HCT116 (cell line): Measurements from ENCODE around the gene RACK1. TPM values are rescaled to one million over a fixed set of nuclear protein-coding genes. Genes with fewer than 3 reads are reported as not detected.

ENCODE experiments used
- ATAC-seq: fragments of 200-7000 bp; cut with Tn5 transposase; 2 replicates; pipeline ENCODE4 v1.9.1; 2020; ENCODE audit warnings: mild to moderate bottlenecking, moderate library complexity
- BruUV-seq: library from RNA; stranded (reverse); fragments of 400-500 nt; replicated peaks from 2 replicates; lab custom pipeline; 2021; lab: Mats Ljungman, UMichigan
- CTCF ChIA-PET: fragments of 300-600 bp; sonication (Branson Sonifier 250); formaldehyde crosslinking; loops from one replicate; lab custom pipeline; 2021; ENCODE audit warnings: antibody characterized with exemption; lab: Charles Lee
- POLR2A ChIA-PET: fragments of 300-600, 350-600 bp; sonication (Branson Sonifier 250); formaldehyde crosslinking; loops from one replicate; lab custom pipeline; 2021; ENCODE audit warnings: antibody characterized with exemption; lab: Charles Lee
- RAD21 ChIA-PET, 2 experiments: fragments of 300-600 bp; sonication (Branson Sonifier 250); formaldehyde crosslinking; loops; one replicate each; lab custom pipeline; 2023; ENCODE audit warnings: low total read pairs in 2 of 2; ENCODE audit not compliant: uncharacterized antibody in 2 of 2, unreplicated experiment in 2 of 2, low non-redundant PET in 1 of 2; lab: Charles Lee
- DNase-seq: peaks from one replicate; pipeline ENCODE4 v3.0.0-alpha.2; 2010; ENCODE audit warnings: low read depth, low spot score
- H2AFZ ChIP-seq: fragments of 200-600 bp; shearing (Covaris generic), sonication (generic); 2 replicates; pipeline ENCODE4 v1.6.1; 2017; ENCODE audit warnings: low read depth, mixed run types, mixed read lengths, antibody characterized with exemption, low read length; ENCODE audit not compliant: poor library complexity, severe bottlenecking
- H3K27ac ChIP-seq: 2 replicates; pipeline ENCODE4 v1.5.1; 2012; ENCODE audit warnings: low read depth, low read length
- H3K27me3 ChIP-seq: fragments of 200-600 bp; sonication (generic); 2 replicates; pipeline ENCODE4 v1.6.1; 2016; ENCODE audit warnings: mixed run types, low read length, mixed read lengths; ENCODE audit not compliant: insufficient read depth
- H3K36me3 ChIP-seq, 2 experiments: fragments of 200-500 bp in 1 of 2; fragments of 200-600 bp in 1 of 2; sonication (Bioruptor generic) in 1 of 2; sonication (generic) in 1 of 2; 2 replicates each; pipeline versions ENCODE4 v1.5.1 to v1.6.1; 2014 to 2016; ENCODE audit warnings: low read length in 2 of 2, inconsistent platforms in 1 of 2, mixed read lengths in 1 of 2, mixed run types in 1 of 2; ENCODE audit not compliant: insufficient read depth in 2 of 2, control insufficient read depth in 1 of 2
- H3K4me1 ChIP-seq, 2 experiments: fragments of 200-600 bp in 1 of 2; sonication (generic) in 1 of 2; 2 replicates each; pipeline versions ENCODE4 v1.5.1 to v1.6.1; 2012 to 2017; ENCODE audit warnings: low read length in 2 of 2, inconsistent platforms in 1 of 2, mild to moderate bottlenecking in 1 of 2, mixed read lengths in 1 of 2, mixed run types in 1 of 2, moderate library complexity in 1 of 2; ENCODE audit not compliant: insufficient read depth in 2 of 2, control insufficient read depth in 1 of 2
- H3K4me2 ChIP-seq: fragments of 200-600 bp; sonication (generic); 2 replicates; pipeline ENCODE4 v1.6.1; 2017; ENCODE audit warnings: mixed run types, low read length, mixed read lengths
- H3K4me3 ChIP-seq, 2 experiments: fragments of 200-600 bp in 1 of 2; sonication (generic) in 1 of 2; replicated peaks in 1 of 2; 2 replicates each; pipeline ENCODE4 v1.5.1; 2011 to 2016; ENCODE audit warnings: low read length in 2 of 2, control low read depth in 1 of 2, low read depth in 1 of 2, mild to moderate bottlenecking in 1 of 2, mixed read lengths in 1 of 2, mixed run types in 1 of 2
- H3K79me2 ChIP-seq: fragments of 200-600 bp; sonication (generic); 2 replicates; pipeline ENCODE4 v1.6.1; 2017; ENCODE audit warnings: mild to moderate bottlenecking, mixed run types, low read length, moderate library complexity, mixed read lengths; ENCODE audit not compliant: insufficient read depth
- H3K9ac ChIP-seq: fragments of 200-600 bp; sonication (generic); 2 replicates; pipeline ENCODE4 v1.6.1; 2016; ENCODE audit warnings: low read length, mixed read lengths
- H3K9me2 ChIP-seq: fragments of 200-600 bp; sonication (generic), shearing (Covaris generic); 2 replicates; pipeline ENCODE4 v1.6.1; 2017; ENCODE audit warnings: mixed run types, mild to moderate bottlenecking, moderate library complexity; ENCODE audit not compliant: insufficient read depth
- H3K9me3 ChIP-seq, 2 experiments: fragments of 200-500 bp in 1 of 2; fragments of 200-600 bp in 1 of 2; sonication (Bioruptor generic) in 1 of 2; sonication (generic) in 1 of 2; 2 replicates each; pipeline ENCODE4 v1.6.1; 2014 to 2017; ENCODE audit warnings: low read length in 2 of 2, mixed read lengths in 2 of 2, inconsistent platforms in 1 of 2, low read depth in 1 of 2, mild to moderate bottlenecking in 1 of 2, mixed run types in 1 of 2, moderate library complexity in 1 of 2; ENCODE audit not compliant: control insufficient read depth in 1 of 2, insufficient read depth in 1 of 2
- H4K20me1 ChIP-seq: fragments of 200-600 bp; sonication (generic), shearing (Covaris generic); 2 replicates; pipeline ENCODE4 v1.6.1; 2017; ENCODE audit warnings: mixed run types, mild to moderate bottlenecking, moderate library complexity; ENCODE audit not compliant: insufficient read depth
- CBX3 ChIP-seq: IDR thresholded peaks from 2 replicates; pipeline ENCODE4 v1.6.1; 2012; ENCODE audit warnings: low read depth
- CEBPB ChIP-seq: IDR thresholded peaks from 2 replicates; pipeline ENCODE4 v1.6.1; 2012; ENCODE audit warnings: low read depth
- EGR1 ChIP-seq: IDR thresholded peaks from 2 replicates; pipeline ENCODE4 v1.6.1; 2012; ENCODE audit warnings: low read depth
- ELF1 ChIP-seq: IDR thresholded peaks from 2 replicates; pipeline ENCODE4 v1.6.1; 2012; ENCODE audit warnings: low read depth, borderline replicate concordance
- EZH2 ChIP-seq: fragments of 200-600 bp; sonication (generic); IDR thresholded peaks from 2 replicates; pipeline ENCODE4 v1.6.1; 2017; ENCODE audit warnings: antibody characterized with exemption, mixed run types
- FOSL1 ChIP-seq: IDR thresholded peaks from 2 replicates; pipeline ENCODE4 v1.6.1; 2012; ENCODE audit warnings: low read depth
- JUND ChIP-seq: IDR thresholded peaks from 2 replicates; pipeline ENCODE4 v1.6.1; 2012
- POLR2A ChIP-seq: IDR thresholded peaks from 2 replicates; pipeline ENCODE4 v1.7.0; 2011; ENCODE audit warnings: borderline replicate concordance; ENCODE audit not compliant: insufficient read depth, insufficient read length; ENCODE audit errors: extremely low read depth
- POLR2AphosphoS5 ChIP-seq: IDR thresholded peaks from 2 replicates; pipeline ENCODE4 v1.6.1; 2011; ENCODE audit warnings: mild to moderate bottlenecking, low read depth, low read length, moderate library complexity
- RAD21 ChIP-seq: IDR thresholded peaks from 2 replicates; pipeline ENCODE4 v1.6.1; 2012; ENCODE audit warnings: low read depth, mild to moderate bottlenecking
- SIN3A ChIP-seq: IDR thresholded peaks from 2 replicates; pipeline ENCODE4 v1.6.1; 2012; ENCODE audit warnings: low read depth
- SP1 ChIP-seq: IDR thresholded peaks from 2 replicates; pipeline ENCODE4 v1.6.1; 2012; ENCODE audit warnings: low read depth
- SRF ChIP-seq: IDR thresholded peaks from 2 replicates; pipeline ENCODE4 v1.6.1; 2012; ENCODE audit warnings: low read depth
- TCF7L2 ChIP-seq: IDR thresholded peaks from 2 replicates; pipeline ENCODE4 v1.7.0; 2011; ENCODE audit warnings: borderline replicate concordance, inconsistent platforms; ENCODE audit not compliant: insufficient read depth, insufficient read length; ENCODE audit errors: extremely low read depth
- ZFX ChIP-seq: fragments of 450-650 bp; IDR thresholded peaks from 2 replicates; pipeline ENCODE4 v1.6.1; 2017
- intact Hi-C: fragments of 100-400 bp; cut with micrococcal nuclease; formaldehyde crosslinking; loops from 2 replicates; pipeline ENCODE4 v1.10.0; 2022
- total RNA-seq: library from RNA; stranded (reverse); gene quantifications from one replicate; pipeline ENCODE4 v1.2.1, GENCODE V29; 2021; ENCODE audit not compliant: unreplicated experiment
- TF ChIP-seq, protein P1 (sequence below), 3 experiments: fragments of 200-600 bp in 1 of 3; sonication (generic) in 1 of 3; IDR thresholded peaks in 2 of 3; conservative IDR thresholded peaks in 1 of 3; 2 replicates each; pipeline ENCODE4 v1.5.1; 2012 to 2017; ENCODE audit warnings: low read depth in 2 of 3, low read length in 2 of 3, antibody characterized with exemption in 1 of 3, borderline replicate concordance in 1 of 3, control low read depth in 1 of 3, mild to moderate bottlenecking in 1 of 3, mixed read lengths in 1 of 3, mixed run types in 1 of 3, moderate library complexity in 1 of 3; ENCODE audit not compliant: insufficient read depth in 1 of 3
- TF ChIP-seq, protein P2 (sequence below): IDR thresholded peaks from 2 replicates; pipeline ENCODE4 v1.6.1; 2012
- TF ChIP-seq, protein P3 (sequence below): IDR thresholded peaks from 2 replicates; pipeline ENCODE4 v1.6.1; 2012

Gene RACK1
- total RNA-seq, 1 experiment from 2014 or later: 2,432 TPM

DNA sequence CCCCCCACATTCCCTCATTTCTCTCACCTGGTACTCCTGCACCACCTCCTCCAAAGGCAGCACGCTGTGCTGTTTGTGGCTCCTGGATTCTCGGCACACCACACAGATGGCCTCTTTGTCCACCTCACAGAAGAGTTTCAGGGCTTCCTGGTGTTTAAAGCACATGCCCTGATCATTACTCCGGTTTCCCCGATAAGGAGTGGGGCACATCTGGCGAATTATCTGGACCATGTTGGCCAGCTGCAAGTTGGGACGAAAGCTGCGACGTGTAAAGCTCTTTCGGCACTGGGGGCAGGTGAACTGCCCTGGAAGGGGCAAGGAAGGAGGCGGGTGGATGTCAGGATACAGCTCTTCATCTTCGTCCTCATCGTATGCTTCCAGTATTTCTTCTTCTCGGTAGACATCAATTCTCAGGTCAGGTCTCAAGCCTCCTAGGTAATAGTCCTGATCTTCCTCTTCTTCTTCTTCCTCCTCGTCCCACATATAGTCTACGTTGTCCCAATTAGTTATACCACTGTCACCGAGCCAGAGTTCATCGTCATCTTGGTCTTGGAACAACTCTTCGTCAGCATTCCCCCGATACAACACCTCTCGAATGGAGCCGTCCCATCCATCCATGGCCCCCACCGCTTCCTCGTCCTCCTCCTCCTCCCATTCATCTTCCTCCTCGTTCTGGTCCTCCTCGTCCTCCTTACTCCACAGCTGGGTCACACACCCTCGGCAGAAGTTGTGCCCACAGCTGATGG, 16.4 kb upstream of the RACK1 start (continued):
- no peak for TF ChIP-seq POLR2AphosphoS5
- TF ChIP-seq FOSL1: no peak
- TF ChIP-seq, protein P1, sequence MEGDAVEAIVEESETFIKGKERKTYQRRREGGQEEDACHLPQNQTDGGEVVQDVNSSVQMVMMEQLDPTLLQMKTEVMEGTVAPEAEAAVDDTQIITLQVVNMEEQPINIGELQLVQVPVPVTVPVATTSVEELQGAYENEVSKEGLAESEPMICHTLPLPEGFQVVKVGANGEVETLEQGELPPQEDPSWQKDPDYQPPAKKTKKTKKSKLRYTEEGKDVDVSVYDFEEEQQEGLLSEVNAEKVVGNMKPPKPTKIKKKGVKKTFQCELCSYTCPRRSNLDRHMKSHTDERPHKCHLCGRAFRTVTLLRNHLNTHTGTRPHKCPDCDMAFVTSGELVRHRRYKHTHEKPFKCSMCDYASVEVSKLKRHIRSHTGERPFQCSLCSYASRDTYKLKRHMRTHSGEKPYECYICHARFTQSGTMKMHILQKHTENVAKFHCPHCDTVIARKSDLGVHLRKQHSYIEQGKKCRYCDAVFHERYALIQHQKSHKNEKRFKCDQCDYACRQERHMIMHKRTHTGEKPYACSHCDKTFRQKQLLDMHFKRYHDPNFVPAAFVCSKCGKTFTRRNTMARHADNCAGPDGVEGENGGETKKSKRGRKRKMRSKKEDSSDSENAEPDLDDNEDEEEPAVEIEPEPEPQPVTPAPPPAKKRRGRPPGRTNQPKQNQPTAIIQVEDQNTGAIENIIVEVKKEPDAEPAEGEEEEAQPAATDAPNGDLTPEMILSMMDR (IDR thresholded peaks at IDR 0.05 in 2 of 3, conservative IDR thresholded peaks at IDR 0.05 in 1 of 3; ENCODE audit: borderline replicate concordance in 1 of 3, insufficient read depth in 1 of 3, low read depth in 2 of 3, low read length in 2 of 3): no peak

DNA sequence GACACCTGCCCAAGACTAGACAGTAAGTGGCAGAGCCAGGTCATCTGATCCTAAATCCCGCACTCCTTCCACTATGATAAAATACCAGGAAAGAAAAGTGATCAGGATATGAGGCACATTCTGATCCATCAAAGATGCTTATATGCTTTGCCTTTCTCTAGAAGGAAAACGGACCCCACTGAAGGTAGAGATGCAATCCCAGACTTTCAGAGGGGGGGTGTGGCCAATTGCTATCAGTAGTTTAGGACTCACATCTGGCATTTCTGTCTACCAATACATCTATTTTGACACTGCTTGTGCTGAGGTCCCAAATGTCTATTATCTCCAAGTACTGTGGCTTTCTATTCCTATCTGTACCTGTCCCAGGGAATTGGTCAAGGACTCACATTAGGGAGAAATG, 15.6 kb upstream of the RACK1 start:
- DNase-seq (no peak), ATAC-seq (no peak)
- Histone ChIP-seq H2AFZ (no peak overlapping the region), H3K9ac (no peak overlapping the region), H3K27me3 (no peaks in the 10 kb centered on the region), H3K27ac (no peak overlapping the region), H3K36me3 (peaks cover 13 to 19% of the 10 kb centered on the region in 2 experiments), H3K4me1 (peaks cover 12 to 21% of the 10 kb centered on the region in 2 experiments; a peak in 3 of 4 replicates), H3K9me2 (no peaks in the 10 kb centered on the region)
- ChIA-PET CTCF (no interaction called here), POLR2A (no interaction called here)
- no TSS peak for BruUV-seq
- TF ChIP-seq, protein P1 (IDR thresholded peaks at IDR 0.05 in 2 of 3, conservative IDR thresholded peaks at IDR 0.05 in 1 of 3; ENCODE audit: borderline replicate concordance in 1 of 3, insufficient read depth in 1 of 3, low read depth in 2 of 3, low read length in 2 of 3): no peak
- no peak for TF ChIP-seq SP1
- TF ChIP-seq EGR1: no peak
- no peak for TF ChIP-seq RAD21
- no peak for TF ChIP-seq EZH2
- TF ChIP-seq SRF: no peak
- no peak for TF ChIP-seq SIN3A
- no peak for TF ChIP-seq POLR2A
- TF ChIP-seq, protein P2, sequence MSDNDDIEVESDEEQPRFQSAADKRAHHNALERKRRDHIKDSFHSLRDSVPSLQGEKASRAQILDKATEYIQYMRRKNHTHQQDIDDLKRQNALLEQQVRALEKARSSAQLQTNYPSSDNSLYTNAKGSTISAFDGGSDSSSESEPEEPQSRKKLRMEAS: no peak
- TF ChIP-seq ELF1: no peak
- TF ChIP-seq TCF7L2: no peak
- TF ChIP-seq, protein P3, sequence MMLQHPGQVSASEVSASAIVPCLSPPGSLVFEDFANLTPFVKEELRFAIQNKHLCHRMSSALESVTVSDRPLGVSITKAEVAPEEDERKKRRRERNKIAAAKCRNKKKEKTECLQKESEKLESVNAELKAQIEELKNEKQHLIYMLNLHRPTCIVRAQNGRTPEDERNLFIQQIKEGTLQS: no peak
- TF ChIP-seq CBX3: no peak
- TF ChIP-seq FOSL1: no peak
- TF ChIP-seq ZFX: no peak
- no peak for TF ChIP-seq JUND
- no peak for TF ChIP-seq CEBPB
- TF ChIP-seq, all 23 proteins: peak for 0
- Histone ChIP-seq H3K4me3 (peak overlapping the region; percentile 83 to 96; a peak in 3 of 4 replicates), H3K4me2 (peak overlapping the region; percentile 85), H4K20me1 (peaks cover 14% of the 10 kb centered on the region; the same call in 1 of the 2 replicates), H3K9me3 (no peaks in the 10 kb centered on the region), H3K79me2 (peaks cover 72% of the 10 kb centered on the region)
- intact Hi-C loops: loop anchor here (5.0 kb wide), 1 partner anchor 77 kb away; no protein-coding TSS in a partner anchor
- RAD21 ChIA-PET: no interaction called here
